NCI-H2107 (cell line): Measurements from ENCODE around the gene YIPF7.

Source experiments
- DNase-seq: peaks from one replicate; lab custom pipeline; 2025; lab: John Stamatoyannopoulos, UW

Gene YIPF7

DNA sequence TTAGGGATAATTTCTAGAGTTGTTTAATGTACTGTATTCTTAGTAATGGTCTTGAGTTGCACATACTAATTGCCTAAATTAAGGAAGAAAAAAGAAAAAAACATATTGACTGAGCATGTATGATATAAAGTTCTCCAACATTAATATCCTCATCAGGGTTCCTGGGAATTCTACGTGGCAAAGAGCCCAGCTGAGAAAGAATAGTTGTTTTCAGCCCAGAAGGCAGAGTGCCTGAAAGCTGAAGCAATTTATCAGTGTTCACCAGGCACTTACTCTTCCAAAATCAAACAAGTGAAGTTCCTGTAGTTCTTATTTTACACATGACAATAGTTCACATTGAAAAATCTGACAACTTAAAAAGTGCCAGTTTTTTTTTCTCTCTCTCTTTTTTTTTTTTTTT, 27.7 kb downstream of the YIPF7 start:
- no peak for DNase-seq

DNA sequence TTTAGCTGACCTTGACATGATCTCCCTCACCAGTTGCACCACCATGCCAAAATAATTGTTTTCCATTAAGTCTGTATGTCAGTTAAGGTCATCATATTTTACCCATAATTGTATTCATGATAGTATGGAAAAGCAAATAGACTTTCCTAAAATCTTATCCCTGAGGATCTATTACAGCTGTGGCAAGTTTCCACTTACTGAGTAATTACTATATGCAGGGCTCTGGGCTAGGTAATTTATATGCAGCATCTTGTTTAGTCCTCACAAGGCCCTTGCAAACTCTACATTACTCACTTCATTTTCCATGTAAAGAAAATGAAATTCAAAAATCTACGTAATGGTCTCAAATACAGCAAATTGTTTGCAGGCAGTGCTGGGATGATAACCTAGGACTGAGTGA, 34.8 kb downstream of the YIPF7 start:
- no peak for DNase-seq

DNA sequence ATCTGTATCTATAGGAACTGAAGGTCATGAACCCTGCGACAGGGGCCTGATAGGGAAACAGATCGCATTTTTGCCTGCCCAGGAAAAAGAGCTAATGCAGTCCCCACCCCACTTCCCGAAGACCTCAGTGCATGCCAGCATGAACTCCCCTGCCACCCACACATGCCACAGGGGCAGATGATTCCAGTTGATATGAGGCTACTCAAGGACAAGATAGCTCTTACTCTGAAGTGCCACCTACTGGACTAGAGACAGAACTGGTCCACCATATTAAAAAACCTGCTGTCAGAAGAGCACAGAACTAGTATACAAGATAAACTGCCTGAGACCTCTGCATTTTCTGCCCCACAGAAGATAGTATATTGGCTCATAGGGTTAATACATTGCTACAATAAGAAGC, 68.0 kb downstream of the YIPF7 start:
- DNase-seq, result no peak

DNA sequence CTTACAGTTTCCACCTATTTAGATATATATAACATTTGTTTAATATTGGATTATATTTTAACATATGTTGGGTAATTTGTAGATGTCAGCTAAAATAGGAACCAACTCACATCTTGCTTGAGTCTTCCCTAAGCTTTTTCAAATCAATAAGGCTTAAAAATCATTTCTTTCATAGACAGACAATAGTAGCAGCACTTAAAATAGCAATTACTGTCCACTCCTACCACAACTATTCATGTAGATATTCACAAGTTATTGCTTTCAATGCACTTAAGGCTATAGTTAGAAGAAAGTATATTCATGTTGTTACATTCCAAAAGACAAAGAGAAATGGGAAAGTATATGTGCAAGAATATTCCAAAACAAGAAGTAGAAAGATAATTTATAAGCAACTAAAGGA, 71.2 kb downstream of the YIPF7 start:
- no peak for DNase-seq

- DNase-seq, result no peak
Observed at GRCh38 chr4:44578954-44579353, 72.5 kb downstream of the YIPF7 start.
